Measurements from ENCODE around the gene PDE11A.
"Not testable (repeated sequence)": the region's sequence is repeated elsewhere in the genome, so short reads cannot be mapped to it uniquely, and the experiment has no call there.

PDE11A gene

GRCh38 chr2:177816766-177817165, 255.8 kb downstream of the PDE11A start:
- no peak for DNase-seq (ENCODE audit: low spot score)

GRCh38 chr2:177812713-177813396, 259.7 kb downstream of the PDE11A start:
- DNase-seq (ENCODE audit: low spot score), result no peak

GRCh38 chr2:177810906-177811305, 261.7 kb downstream of the PDE11A start:
- no peak for DNase-seq (ENCODE audit: low spot score)

- no peak for DNase-seq (ENCODE audit: low spot score)
These were observed 263.4 kb downstream of the PDE11A start for GRCh38 chr2:177808984-177809809.

- no peak for DNase-seq (ENCODE audit: low spot score)
These were observed 266.6 kb downstream of the PDE11A start for GRCh38 chr2:177806025-177806424.

GRCh38 chr2:177799531-177799930, 273.0 kb downstream of the PDE11A start:
- DNase-seq (ENCODE audit: low spot score), result no peak

GRCh38 chr2:177797808-177798207, 274.8 kb downstream of the PDE11A start:
- DNase-seq (ENCODE audit: low spot score), result no peak

- DNase-seq (ENCODE audit: low spot score), result no peak
These were observed 275.7 kb downstream of the PDE11A start for GRCh38 chr2:177796654-177797415.

- no peak for DNase-seq (ENCODE audit: low spot score)
These were observed 276.6 kb downstream of the PDE11A start for GRCh38 chr2:177796011-177796410.

- not testable (repeated sequence) for DNase-seq (ENCODE audit: low spot score)
These were observed 287.4 kb downstream of the PDE11A start for GRCh38 chr2:177785143-177785542.

- DNase-seq (ENCODE audit: low spot score), result no peak
These were observed 287.9 kb downstream of the PDE11A start for GRCh38 chr2:177784745-177785067.

GRCh38 chr2:177783835-177784744, 288.5 kb downstream of the PDE11A start:
- DNase-seq (ENCODE audit: low spot score), result no peak

GRCh38 chr2:177783091-177783490, 289.5 kb downstream of the PDE11A start:
- no peak for DNase-seq (ENCODE audit: low spot score)

- no peak for DNase-seq (ENCODE audit: low spot score)
These were observed 290.0 kb downstream of the PDE11A start for GRCh38 chr2:177782613-177783012.

GRCh38 chr2:177778472-177778871, 294.1 kb downstream of the PDE11A start:
- no peak for DNase-seq (ENCODE audit: low spot score)

- no peak for DNase-seq (ENCODE audit: low spot score)
These were observed 300.0 kb downstream of the PDE11A start for GRCh38 chr2:177772529-177772928.

GRCh38 chr2:177771191-177771590, 301.4 kb downstream of the PDE11A start:
- no peak for DNase-seq (ENCODE audit: low spot score)

- DNase-seq (ENCODE audit: low spot score), result no peak
These were observed 304.8 kb downstream of the PDE11A start for GRCh38 chr2:177767768-177768167.

GRCh38 chr2:177765698-177766097, 306.9 kb downstream of the PDE11A start:
- DNase-seq (ENCODE audit: low spot score), result no peak

GRCh38 chr2:177763531-177764265, 308.9 kb downstream of the PDE11A start:
- peak; percentile 56 for DNase-seq (ENCODE audit: low spot score)

- DNase-seq (ENCODE audit: low spot score), result no peak
These were observed 313.1 kb downstream of the PDE11A start for GRCh38 chr2:177759443-177759842.

All from putamen (tissue), 1 donor.